GM12874 (cell line): ENCODE data around the gene SEMA5B.

Experiments
- CTCF ChIP-seq: IDR thresholded peaks from 2 replicates; pipeline ENCODE4 v1.5.1; 2011; ENCODE audit warnings: low read depth, mild to moderate bottlenecking, control low read depth, low read length, moderate library complexity; ENCODE audit not compliant: insufficient read depth

The SEMA5B gene

DNA sequence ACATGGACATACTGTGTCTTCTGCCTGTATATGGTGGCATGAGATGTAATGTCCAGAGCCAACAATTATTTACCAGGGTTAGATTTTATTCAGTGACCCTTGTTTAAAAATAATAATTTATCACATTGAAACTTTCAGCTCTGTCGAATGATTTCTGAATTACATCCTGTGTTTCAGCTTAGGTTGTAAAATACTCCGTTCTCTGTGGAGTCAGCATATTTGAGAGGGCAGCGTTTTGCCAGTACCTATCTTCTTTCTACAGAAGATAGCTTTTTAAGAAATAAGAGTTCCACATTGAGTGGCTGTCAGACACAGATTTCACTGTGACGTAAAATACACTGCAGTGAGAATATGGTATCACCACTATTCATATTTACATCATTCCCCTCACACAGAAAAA is 147.4 kb downstream of the SEMA5B start:
- no peak for TF ChIP-seq CTCF

DNA sequence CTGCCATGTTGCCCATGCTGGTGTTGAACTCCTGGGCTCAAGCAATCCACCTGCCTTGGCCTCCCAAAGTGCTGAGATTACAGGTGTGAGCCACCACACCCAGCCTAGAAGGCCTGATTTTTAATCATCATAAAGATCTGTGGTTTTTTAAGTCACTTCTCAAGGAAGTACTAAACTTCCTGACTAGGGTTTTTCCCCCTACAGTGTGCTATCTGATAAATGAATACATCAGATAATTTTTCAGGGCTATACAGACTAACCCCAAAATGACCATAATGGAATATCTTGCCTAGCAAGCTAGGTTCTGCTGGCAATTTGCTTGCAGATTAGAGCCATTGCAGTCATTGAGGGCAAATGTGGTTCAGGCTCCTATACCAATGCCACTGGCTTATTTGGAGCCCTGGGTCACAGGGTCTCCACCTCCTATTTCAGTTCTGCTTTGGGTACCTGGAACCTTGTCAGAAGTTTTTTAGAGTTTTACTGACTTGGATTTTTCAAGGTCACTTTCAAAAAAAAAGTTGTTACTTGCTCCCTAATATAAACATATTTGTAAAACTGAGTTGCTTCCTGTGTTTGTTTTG is 151.9 kb downstream of the SEMA5B start:
- TF ChIP-seq CTCF: no peak

DNA sequence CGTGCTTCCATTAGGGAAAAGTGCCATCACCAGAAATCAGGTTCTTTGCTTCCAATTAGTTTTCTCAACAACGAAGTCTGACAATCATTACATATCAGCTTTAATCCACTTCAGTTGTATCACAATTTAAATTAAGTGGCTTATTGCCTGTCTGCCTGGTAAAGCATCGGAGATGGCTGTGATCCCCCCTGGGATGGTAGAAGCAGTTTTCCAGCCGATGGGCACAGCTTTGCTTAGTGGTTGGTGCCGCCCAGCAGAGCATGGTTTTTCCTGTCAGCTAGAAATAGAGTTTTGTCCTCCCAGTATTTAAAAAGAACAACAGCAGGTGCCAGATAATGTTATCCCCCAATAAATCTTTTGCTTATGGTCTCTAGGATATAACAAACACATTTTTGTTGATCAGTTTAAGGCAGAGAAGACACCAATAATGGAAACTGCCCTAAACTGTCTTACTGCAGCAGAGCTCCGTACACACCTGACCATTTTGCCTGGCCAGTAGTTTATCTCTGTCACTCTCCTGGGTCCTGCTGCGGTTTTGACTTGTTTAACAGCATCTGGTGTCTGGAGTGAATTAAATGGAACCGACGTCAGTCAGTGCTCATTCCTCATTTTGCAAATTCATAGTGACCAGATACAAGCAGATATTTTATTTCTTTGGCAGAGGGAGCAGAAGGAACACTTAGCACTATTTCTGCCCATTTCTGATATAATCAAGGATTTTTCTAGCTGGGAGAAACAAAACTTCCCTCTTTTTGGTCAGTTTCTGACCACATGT is 153.6 kb downstream of the SEMA5B start:
- TF ChIP-seq CTCF: no peak

GRCh38 chr3:122868322-122868721 is 159.2 kb downstream of the SEMA5B start:
- TF ChIP-seq CTCF: no peak

GRCh38 chr3:122864498-122864897 is 163.1 kb downstream of the SEMA5B start:
- TF ChIP-seq CTCF: no peak

GRCh38 chr3:122862381-122862780 is 165.2 kb downstream of the SEMA5B start:
- no peak for TF ChIP-seq CTCF
